KMS-11 (cell line): ENCODE data around the gene FMO1.
A peak's percentile ranks its signal among the peaks of the same experiment; 100 is the strongest.
"Not testable (repeated sequence)": the region's sequence is repeated elsewhere in the genome, so short reads cannot be mapped to it uniquely, and the experiment has no call there.

Experiments
- H2AFZ ChIP-seq: fragments of 200-600 bp; sonication (generic); 2 replicates; pipeline ENCODE4 v1.6.1; 2016; ENCODE audit warnings: antibody characterized with exemption, mixed run types, low read depth
- H3K27ac ChIP-seq: fragments of 200-600 bp; sonication (generic); 2 replicates; pipeline ENCODE4 v1.6.1; 2016; ENCODE audit warnings: mild to moderate bottlenecking, mixed run types
- H3K27me3 ChIP-seq: fragments of 200-600 bp; sonication (generic); 2 replicates; pipeline ENCODE4 v1.6.1; 2017; ENCODE audit warnings: mild to moderate bottlenecking, low read depth, mixed run types, moderate library complexity; ENCODE audit not compliant: insufficient read depth
- H3K36me3 ChIP-seq: fragments of 200-600 bp; sonication (generic); 2 replicates; pipeline ENCODE4 v1.6.1; 2017; ENCODE audit warnings: mild to moderate bottlenecking, mixed run types; ENCODE audit not compliant: insufficient read depth
- H3K4me1 ChIP-seq: fragments of 200-600 bp; sonication (generic); 2 replicates; pipeline ENCODE4 v1.6.1; 2016; ENCODE audit warnings: mild to moderate bottlenecking, low read depth, mixed run types; ENCODE audit not compliant: poor library complexity, severe bottlenecking
- H3K4me2 ChIP-seq: fragments of 200-600 bp; sonication (generic); 2 replicates; pipeline ENCODE4 v1.7.0; 2016; ENCODE audit warnings: mild to moderate bottlenecking, mixed run types
- H3K4me3 ChIP-seq: fragments of 200-600 bp; sonication (generic); IDR thresholded peaks from 2 replicates; pipeline ENCODE4 v1.6.1; 2017; ENCODE audit warnings: low read depth, low read length, mixed read lengths; ENCODE audit not compliant: insufficient read depth
- H3K79me2 ChIP-seq: fragments of 200-600 bp; sonication (generic); 2 replicates; pipeline ENCODE4 v1.6.1; 2016; ENCODE audit warnings: low read depth, mixed run types; ENCODE audit not compliant: insufficient read depth
- H3K9ac ChIP-seq: fragments of 200-600 bp; sonication (generic); 2 replicates; pipeline ENCODE4 v1.6.1; 2016; ENCODE audit warnings: mild to moderate bottlenecking, mixed run types
- H4K20me1 ChIP-seq: fragments of 200-600 bp; sonication (generic); 2 replicates; pipeline ENCODE4 v1.6.1; 2016; ENCODE audit warnings: mild to moderate bottlenecking, mixed run types; ENCODE audit not compliant: insufficient read depth
- CTCF ChIP-seq: fragments of 200-600 bp; sonication (generic); conservative IDR thresholded peaks from 2 replicates; pipeline ENCODE4 v1.6.1; 2017; ENCODE audit warnings: low read depth, mild to moderate bottlenecking, antibody characterized with exemption, low read length, moderate library complexity, mixed read lengths

The FMO1 gene

GRCh38 chr1:171226747-171227370 lies 21.4 kb upstream of the FMO1 start:
- no peak overlapping the region for H3K9ac ChIP-seq
- H3K4me2 ChIP-seq, result no peak overlapping the region
- H3K27me3 ChIP-seq, result no peaks in the 10 kb centered on the region
- H3K79me2 ChIP-seq, result no peaks in the 10 kb centered on the region
- TF ChIP-seq CTCF, result peak; percentile 94
- H2AFZ ChIP-seq, result no peak overlapping the region
- no peaks in the 10 kb centered on the region for H3K36me3 ChIP-seq
- no peaks in the 10 kb centered on the region for H4K20me1 ChIP-seq
- no peak overlapping the region for H3K4me3 ChIP-seq
- H3K4me1 ChIP-seq, result peaks cover under 1% of the 10 kb centered on the region
- no peak overlapping the region for H3K27ac ChIP-seq

- no peak for TF ChIP-seq CTCF
- Histone ChIP-seq H3K36me3 (no peaks in the 10 kb centered on the region), H3K4me3 (no peak overlapping the region), H3K4me2 (no peak overlapping the region), H2AFZ (no peak overlapping the region), H3K9ac (no peak overlapping the region), H3K27ac (no peak overlapping the region), H3K4me1 (no peaks in the 10 kb centered on the region), H3K27me3 (no peaks in the 10 kb centered on the region), H4K20me1 (no peaks in the 10 kb centered on the region), H3K79me2 (no peaks in the 10 kb centered on the region)
These were observed 17.0 kb upstream of the FMO1 start for GRCh38 chr1:171231326-171231725.

GRCh38 chr1:171233183-171233582 lies 15.1 kb upstream of the FMO1 start:
- H3K36me3 ChIP-seq, result no peaks in the 10 kb centered on the region
- TF ChIP-seq CTCF, result no peak
- no peak overlapping the region for H3K4me2 ChIP-seq
- H4K20me1 ChIP-seq, result no peaks in the 10 kb centered on the region
- H3K27ac ChIP-seq, result no peak overlapping the region
- no peak overlapping the region for H2AFZ ChIP-seq
- H3K4me3 ChIP-seq, result no peak overlapping the region
- no peak overlapping the region for H3K9ac ChIP-seq
- no peaks in the 10 kb centered on the region for H3K79me2 ChIP-seq
- no peaks in the 10 kb centered on the region for H3K27me3 ChIP-seq
- H3K4me1 ChIP-seq, result no peaks in the 10 kb centered on the region

GRCh38 chr1:171236231-171236630 lies 12.1 kb upstream of the FMO1 start:
- H2AFZ ChIP-seq, H3K4me3 ChIP-seq, H3K9ac ChIP-seq, H3K27ac ChIP-seq, H3K79me2 ChIP-seq, H3K27me3 ChIP-seq, H3K4me1 ChIP-seq, H3K4me2 ChIP-seq, H4K20me1 ChIP-seq, H3K36me3 ChIP-seq: not testable (repeated sequence)

- no peak overlapping the region for H3K27ac ChIP-seq
- no peaks in the 10 kb centered on the region for H3K79me2 ChIP-seq
- H3K27me3 ChIP-seq, result no peaks in the 10 kb centered on the region
- H3K4me3 ChIP-seq, result no peak overlapping the region
- no peak overlapping the region for H3K9ac ChIP-seq
- no peak for TF ChIP-seq CTCF
- peaks cover 6% of the 10 kb centered on the region for H3K4me1 ChIP-seq
- H3K4me2 ChIP-seq, result no peak overlapping the region
- H2AFZ ChIP-seq, result no peak overlapping the region
- H4K20me1 ChIP-seq, result no peaks in the 10 kb centered on the region
- H3K36me3 ChIP-seq, result no peaks in the 10 kb centered on the region
These were observed 4.4 kb upstream of the FMO1 start for GRCh38 chr1:171243878-171244277.
